Measurements from ENCODE around the gene NEK3.
"Not testable (repeated sequence)": the region's sequence is repeated elsewhere in the genome, so short reads cannot be mapped to it uniquely, and the experiment has no call there.

NEK3 gene

DNA sequence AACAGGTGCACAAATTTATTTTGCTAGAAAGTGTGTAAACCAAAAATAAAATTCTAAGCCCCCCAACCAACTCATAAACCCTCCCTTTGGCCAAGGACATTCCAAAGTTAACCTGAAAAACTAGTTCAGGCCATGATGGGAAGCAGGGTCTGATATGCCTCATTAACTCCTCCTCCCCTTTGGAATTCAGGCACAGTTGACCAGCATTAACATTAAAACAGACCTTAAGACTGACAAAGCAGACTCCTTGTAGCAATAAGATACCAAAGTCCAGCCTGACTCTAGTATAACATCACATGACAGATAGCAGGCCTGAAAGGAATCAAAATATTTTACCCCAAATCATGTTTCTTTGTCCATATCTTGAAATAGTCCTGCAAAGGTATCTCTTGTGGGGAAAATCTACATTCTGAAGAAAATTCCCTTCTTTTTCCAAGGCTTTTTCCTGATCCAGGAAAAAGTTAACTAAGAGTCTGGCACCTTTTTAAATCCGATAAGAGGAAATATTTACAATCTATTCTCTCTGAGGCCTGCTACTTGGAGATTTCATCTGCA lies 50.2 kb downstream of the NEK3 start:
- Histone ChIP-seq H3K79me2 (ENCODE audit: insufficient read depth, low read depth) (no peaks in the 10 kb centered on the region), H3K4me1 (ENCODE audit: low read depth, poor library complexity, severe bottlenecking) (peaks cover 7% of the 10 kb centered on the region), H2AFZ (ENCODE audit: low read depth) (no peak overlapping the region), H3K27me3 (ENCODE audit: insufficient read depth, low read depth) (no peaks in the 10 kb centered on the region), H3K36me3 (ENCODE audit: insufficient read depth) (no peaks in the 10 kb centered on the region), H3K27ac (no peak overlapping the region), H3K9ac (no peak overlapping the region), H3K4me2 (no peak overlapping the region), H4K20me1 (ENCODE audit: insufficient read depth) (no peaks in the 10 kb centered on the region), H3K4me3 (IDR thresholded peaks at IDR 0.05; ENCODE audit: insufficient read depth, low read depth, low read length) (no peak overlapping the region)
- TF ChIP-seq, protein P1, sequence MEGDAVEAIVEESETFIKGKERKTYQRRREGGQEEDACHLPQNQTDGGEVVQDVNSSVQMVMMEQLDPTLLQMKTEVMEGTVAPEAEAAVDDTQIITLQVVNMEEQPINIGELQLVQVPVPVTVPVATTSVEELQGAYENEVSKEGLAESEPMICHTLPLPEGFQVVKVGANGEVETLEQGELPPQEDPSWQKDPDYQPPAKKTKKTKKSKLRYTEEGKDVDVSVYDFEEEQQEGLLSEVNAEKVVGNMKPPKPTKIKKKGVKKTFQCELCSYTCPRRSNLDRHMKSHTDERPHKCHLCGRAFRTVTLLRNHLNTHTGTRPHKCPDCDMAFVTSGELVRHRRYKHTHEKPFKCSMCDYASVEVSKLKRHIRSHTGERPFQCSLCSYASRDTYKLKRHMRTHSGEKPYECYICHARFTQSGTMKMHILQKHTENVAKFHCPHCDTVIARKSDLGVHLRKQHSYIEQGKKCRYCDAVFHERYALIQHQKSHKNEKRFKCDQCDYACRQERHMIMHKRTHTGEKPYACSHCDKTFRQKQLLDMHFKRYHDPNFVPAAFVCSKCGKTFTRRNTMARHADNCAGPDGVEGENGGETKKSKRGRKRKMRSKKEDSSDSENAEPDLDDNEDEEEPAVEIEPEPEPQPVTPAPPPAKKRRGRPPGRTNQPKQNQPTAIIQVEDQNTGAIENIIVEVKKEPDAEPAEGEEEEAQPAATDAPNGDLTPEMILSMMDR (conservative IDR thresholded peaks at IDR 0.05; ENCODE audit: low read depth, low read length): no peak

DNA sequence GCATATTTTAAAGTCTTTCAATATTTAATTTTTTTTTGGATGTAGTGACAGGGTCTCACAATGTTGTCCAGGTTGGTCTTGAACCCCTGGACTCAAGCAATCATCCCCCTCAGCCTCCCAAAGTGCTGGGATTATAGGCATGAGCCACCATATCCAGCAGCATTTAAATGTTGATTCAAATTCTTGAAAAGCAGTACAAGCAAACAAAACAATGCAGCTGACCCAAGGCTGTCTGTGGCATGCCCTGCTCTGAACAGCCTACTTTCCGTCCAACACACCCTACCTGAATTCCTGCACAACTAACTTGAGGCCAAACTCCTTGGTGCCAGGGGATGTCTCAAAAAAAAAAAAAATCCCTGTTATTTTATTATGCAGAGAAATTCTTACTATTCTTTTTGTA lies 53.6 kb downstream of the NEK3 start:
- Histone ChIP-seq H3K27ac (no peak overlapping the region), H3K36me3 (ENCODE audit: insufficient read depth) (no peaks in the 10 kb centered on the region), H2AFZ (ENCODE audit: low read depth) (no peak overlapping the region), H3K27me3 (ENCODE audit: insufficient read depth, low read depth) (no peaks in the 10 kb centered on the region), H3K4me1 (ENCODE audit: low read depth, poor library complexity, severe bottlenecking) (peaks cover 7% of the 10 kb centered on the region), H3K4me3 (IDR thresholded peaks at IDR 0.05; ENCODE audit: insufficient read depth, low read depth, low read length) (no peak overlapping the region), H4K20me1 (ENCODE audit: insufficient read depth) (no peaks in the 10 kb centered on the region), H3K4me2 (no peak overlapping the region), H3K79me2 (ENCODE audit: insufficient read depth, low read depth) (no peaks in the 10 kb centered on the region), H3K9ac (no peak overlapping the region)
- TF ChIP-seq, protein P1 (conservative IDR thresholded peaks at IDR 0.05; ENCODE audit: low read depth, low read length): no peak

DNA sequence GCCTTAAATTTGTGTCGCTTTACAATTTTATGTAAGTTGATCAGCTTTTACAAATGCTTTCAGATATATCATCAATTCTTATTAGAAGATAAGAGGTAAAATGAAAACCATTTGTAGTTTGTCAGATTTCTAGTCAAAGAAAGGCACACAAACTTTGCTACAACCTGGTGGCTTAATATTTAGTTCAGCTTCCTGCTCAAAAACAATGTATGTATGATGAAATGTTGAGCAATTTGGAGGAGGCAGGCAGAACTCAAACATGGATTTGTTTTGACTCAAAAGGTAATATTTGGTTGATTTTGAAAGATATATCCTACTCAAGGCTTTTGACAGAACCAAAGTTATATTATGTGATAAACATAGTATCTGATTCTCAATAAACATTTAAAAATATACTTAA lies 54.8 kb downstream of the NEK3 start:
- no peak overlapping the region for H3K4me2 ChIP-seq

DNA sequence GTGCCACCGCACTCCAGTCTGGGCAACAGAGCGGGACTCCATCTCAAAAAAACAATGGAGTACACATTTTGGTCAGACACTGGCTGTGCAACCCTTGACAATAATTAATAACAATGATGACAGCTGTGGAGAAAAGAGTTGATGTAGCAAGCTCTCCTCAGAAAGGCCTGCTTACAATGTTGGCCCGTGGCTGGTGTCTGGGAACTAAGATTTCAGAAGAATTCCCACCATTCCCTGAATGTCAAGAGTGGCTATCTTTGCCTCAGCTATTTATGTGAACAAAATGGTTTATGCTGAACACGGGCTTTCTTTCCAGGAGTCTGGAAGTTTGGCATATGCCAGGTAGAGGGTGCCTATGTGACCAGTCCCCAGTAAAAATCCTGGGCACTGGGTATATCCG lies 56.0 kb downstream of the NEK3 start:
- H3K4me2 ChIP-seq: no peak overlapping the region
- H3K27me3 ChIP-seq (ENCODE audit: insufficient read depth, low read depth): no peaks in the 10 kb centered on the region
- H3K9ac ChIP-seq: no peak overlapping the region
- no peaks in the 10 kb centered on the region for H4K20me1 ChIP-seq (ENCODE audit: insufficient read depth)
- H3K79me2 ChIP-seq (ENCODE audit: insufficient read depth, low read depth): no peaks in the 10 kb centered on the region
- H3K36me3 ChIP-seq (ENCODE audit: insufficient read depth): no peaks in the 10 kb centered on the region
- H3K4me3 ChIP-seq (IDR thresholded peaks at IDR 0.05; ENCODE audit: insufficient read depth, low read depth, low read length): no peak overlapping the region
- H3K27ac ChIP-seq: no peak overlapping the region
- no peak overlapping the region for H2AFZ ChIP-seq (ENCODE audit: low read depth)
- peaks cover 7% of the 10 kb centered on the region for H3K4me1 ChIP-seq (ENCODE audit: low read depth, poor library complexity, severe bottlenecking)
- TF ChIP-seq, protein P1 (conservative IDR thresholded peaks at IDR 0.05; ENCODE audit: low read depth, low read length): no peak

More for the DNA sequence above, 54.8 kb downstream of the NEK3 start:
- Histone ChIP-seq H2AFZ (ENCODE audit: low read depth) (no peak overlapping the region), H3K27me3 (ENCODE audit: insufficient read depth, low read depth) (no peaks in the 10 kb centered on the region), H3K9ac (no peak overlapping the region), H3K27ac (no peak overlapping the region), H3K4me1 (ENCODE audit: low read depth, poor library complexity, severe bottlenecking) (peaks cover 7% of the 10 kb centered on the region), H4K20me1 (ENCODE audit: insufficient read depth) (no peaks in the 10 kb centered on the region), H3K4me3 (IDR thresholded peaks at IDR 0.05; ENCODE audit: insufficient read depth, low read depth, low read length) (no peak overlapping the region), H3K79me2 (ENCODE audit: insufficient read depth, low read depth) (no peaks in the 10 kb centered on the region), H3K36me3 (ENCODE audit: insufficient read depth) (no peaks in the 10 kb centered on the region)
- TF ChIP-seq, protein P1 (conservative IDR thresholded peaks at IDR 0.05; ENCODE audit: low read depth, low read length): no peak

DNA sequence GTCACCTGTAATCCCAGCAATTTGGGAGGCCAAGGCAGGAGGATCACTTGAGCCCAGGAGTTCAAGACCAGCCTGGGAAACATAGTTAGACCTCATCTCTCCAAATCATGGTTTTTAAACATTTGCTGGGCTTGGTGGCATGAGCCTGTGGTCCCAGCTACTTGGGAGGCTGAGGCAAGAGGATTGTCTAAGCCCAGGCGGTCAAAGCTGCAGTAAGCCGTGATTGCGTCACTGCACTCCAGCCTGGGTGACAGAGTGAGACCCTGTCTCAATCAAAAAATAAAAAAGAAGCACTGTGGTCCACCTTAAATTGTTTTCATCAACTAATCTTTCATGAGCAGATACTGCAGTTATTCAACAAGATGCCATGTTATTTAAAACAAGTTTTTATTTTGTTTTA lies 57.0 kb downstream of the NEK3 start:
- H3K79me2 ChIP-seq (ENCODE audit: insufficient read depth, low read depth); H3K9ac ChIP-seq; H2AFZ ChIP-seq (ENCODE audit: low read depth); H3K27ac ChIP-seq; H3K36me3 ChIP-seq (ENCODE audit: insufficient read depth); H3K27me3 ChIP-seq (ENCODE audit: insufficient read depth, low read depth); H4K20me1 ChIP-seq (ENCODE audit: insufficient read depth); H3K4me3 ChIP-seq (IDR thresholded peaks at IDR 0.05; ENCODE audit: insufficient read depth, low read depth, low read length); H3K4me2 ChIP-seq; H3K4me1 ChIP-seq (ENCODE audit: low read depth, poor library complexity, severe bottlenecking): not testable (repeated sequence)
